OCI-LY7 (cell line): Measurements from ENCODE around the gene AKR7A2.

Experiments
- CTCF ChIP-seq: fragments of 200-600 bp; sonication (generic); conservative IDR thresholded peaks from 2 replicates; pipeline ENCODE4 v1.5.1; 2014; ENCODE audit warnings: mild to moderate bottlenecking, antibody characterized with exemption, low read length, moderate library complexity, mixed read lengths
- EZH2phosphoT487 ChIP-seq: fragments of 200-600 bp; sonication (generic); IDR thresholded peaks from 2 replicates; pipeline ENCODE4 v1.6.1; 2018; ENCODE audit warnings: low read depth, borderline replicate concordance, mild to moderate bottlenecking, mixed run types, antibody characterized with exemption, low read length, moderate library complexity, mixed read lengths

GRCh38 chr1:19260211-19261138 is 51.5 kb downstream of the AKR7A2 start:
- TF ChIP-seq CTCF (no peak), EZH2phosphoT487 (no peak)
